HCT116 (cell line): ENCODE results near the gene AACS. TPM values are rescaled to one million over a fixed set of nuclear protein-coding genes. Genes with fewer than 3 reads are reported as not detected.

Source experiments
- ATAC-seq: fragments of 200-7000 bp; cut with Tn5 transposase; 2 replicates; pipeline ENCODE4 v1.9.1; 2020; ENCODE audit warnings: mild to moderate bottlenecking, moderate library complexity
- BruUV-seq: library from RNA; stranded (reverse); fragments of 400-500 nt; replicated peaks from 2 replicates; lab custom pipeline; 2021; lab: Mats Ljungman, UMichigan
- CTCF ChIA-PET: fragments of 300-600 bp; sonication (Branson Sonifier 250); formaldehyde crosslinking; loops from one replicate; lab custom pipeline; 2021; ENCODE audit warnings: antibody characterized with exemption; lab: Charles Lee
- POLR2A ChIA-PET: fragments of 300-600, 350-600 bp; sonication (Branson Sonifier 250); formaldehyde crosslinking; loops from one replicate; lab custom pipeline; 2021; ENCODE audit warnings: antibody characterized with exemption; lab: Charles Lee
- RAD21 ChIA-PET, 2 experiments: fragments of 300-600 bp; sonication (Branson Sonifier 250); formaldehyde crosslinking; loops; one replicate each; lab custom pipeline; 2023; ENCODE audit warnings: low total read pairs in 2 of 2; ENCODE audit not compliant: uncharacterized antibody in 2 of 2, unreplicated experiment in 2 of 2, low non-redundant PET in 1 of 2; lab: Charles Lee
- DNase-seq: peaks from one replicate; pipeline ENCODE4 v3.0.0-alpha.2; 2010; ENCODE audit warnings: low read depth, low spot score
- H2AFZ ChIP-seq: fragments of 200-600 bp; shearing (Covaris generic), sonication (generic); 2 replicates; pipeline ENCODE4 v1.6.1; 2017; ENCODE audit warnings: low read depth, mixed run types, mixed read lengths, antibody characterized with exemption, low read length; ENCODE audit not compliant: poor library complexity, severe bottlenecking
- H3K27ac ChIP-seq: 2 replicates; pipeline ENCODE4 v1.5.1; 2012; ENCODE audit warnings: low read depth, low read length
- H3K27me3 ChIP-seq: fragments of 200-600 bp; sonication (generic); 2 replicates; pipeline ENCODE4 v1.6.1; 2016; ENCODE audit warnings: mixed run types, low read length, mixed read lengths; ENCODE audit not compliant: insufficient read depth
- H3K36me3 ChIP-seq, 2 experiments: fragments of 200-500 bp in 1 of 2; fragments of 200-600 bp in 1 of 2; sonication (Bioruptor generic) in 1 of 2; sonication (generic) in 1 of 2; 2 replicates each; pipeline versions ENCODE4 v1.5.1 to v1.6.1; 2014 to 2016; ENCODE audit warnings: low read length in 2 of 2, inconsistent platforms in 1 of 2, mixed read lengths in 1 of 2, mixed run types in 1 of 2; ENCODE audit not compliant: insufficient read depth in 2 of 2, control insufficient read depth in 1 of 2
- H3K4me1 ChIP-seq, 2 experiments: fragments of 200-600 bp in 1 of 2; sonication (generic) in 1 of 2; 2 replicates each; pipeline versions ENCODE4 v1.5.1 to v1.6.1; 2012 to 2017; ENCODE audit warnings: low read length in 2 of 2, inconsistent platforms in 1 of 2, mild to moderate bottlenecking in 1 of 2, mixed read lengths in 1 of 2, mixed run types in 1 of 2, moderate library complexity in 1 of 2; ENCODE audit not compliant: insufficient read depth in 2 of 2, control insufficient read depth in 1 of 2
- H3K4me2 ChIP-seq: fragments of 200-600 bp; sonication (generic); 2 replicates; pipeline ENCODE4 v1.6.1; 2017; ENCODE audit warnings: mixed run types, low read length, mixed read lengths
- H3K4me3 ChIP-seq, 2 experiments: fragments of 200-600 bp in 1 of 2; sonication (generic) in 1 of 2; replicated peaks in 1 of 2; 2 replicates each; pipeline ENCODE4 v1.5.1; 2011 to 2016; ENCODE audit warnings: low read length in 2 of 2, control low read depth in 1 of 2, low read depth in 1 of 2, mild to moderate bottlenecking in 1 of 2, mixed read lengths in 1 of 2, mixed run types in 1 of 2
- H3K79me2 ChIP-seq: fragments of 200-600 bp; sonication (generic); 2 replicates; pipeline ENCODE4 v1.6.1; 2017; ENCODE audit warnings: mild to moderate bottlenecking, mixed run types, low read length, moderate library complexity, mixed read lengths; ENCODE audit not compliant: insufficient read depth
- H3K9ac ChIP-seq: fragments of 200-600 bp; sonication (generic); 2 replicates; pipeline ENCODE4 v1.6.1; 2016; ENCODE audit warnings: low read length, mixed read lengths
- H3K9me2 ChIP-seq: fragments of 200-600 bp; sonication (generic), shearing (Covaris generic); 2 replicates; pipeline ENCODE4 v1.6.1; 2017; ENCODE audit warnings: mixed run types, mild to moderate bottlenecking, moderate library complexity; ENCODE audit not compliant: insufficient read depth
- H3K9me3 ChIP-seq, 2 experiments: fragments of 200-500 bp in 1 of 2; fragments of 200-600 bp in 1 of 2; sonication (Bioruptor generic) in 1 of 2; sonication (generic) in 1 of 2; 2 replicates each; pipeline ENCODE4 v1.6.1; 2014 to 2017; ENCODE audit warnings: low read length in 2 of 2, mixed read lengths in 2 of 2, inconsistent platforms in 1 of 2, low read depth in 1 of 2, mild to moderate bottlenecking in 1 of 2, mixed run types in 1 of 2, moderate library complexity in 1 of 2; ENCODE audit not compliant: control insufficient read depth in 1 of 2, insufficient read depth in 1 of 2
- H4K20me1 ChIP-seq: fragments of 200-600 bp; sonication (generic), shearing (Covaris generic); 2 replicates; pipeline ENCODE4 v1.6.1; 2017; ENCODE audit warnings: mixed run types, mild to moderate bottlenecking, moderate library complexity; ENCODE audit not compliant: insufficient read depth
- CBX3 ChIP-seq: IDR thresholded peaks from 2 replicates; pipeline ENCODE4 v1.6.1; 2012; ENCODE audit warnings: low read depth
- CEBPB ChIP-seq: IDR thresholded peaks from 2 replicates; pipeline ENCODE4 v1.6.1; 2012; ENCODE audit warnings: low read depth
- CTCF ChIP-seq, 3 experiments: fragments of 200-600 bp in 1 of 3; sonication (generic) in 1 of 3; IDR thresholded peaks in 2 of 3; conservative IDR thresholded peaks in 1 of 3; 2 replicates each; pipeline ENCODE4 v1.5.1; 2012 to 2017; ENCODE audit warnings: low read depth in 2 of 3, low read length in 2 of 3, antibody characterized with exemption in 1 of 3, borderline replicate concordance in 1 of 3, control low read depth in 1 of 3, mild to moderate bottlenecking in 1 of 3, mixed read lengths in 1 of 3, mixed run types in 1 of 3, moderate library complexity in 1 of 3; ENCODE audit not compliant: insufficient read depth in 1 of 3
- EGR1 ChIP-seq: IDR thresholded peaks from 2 replicates; pipeline ENCODE4 v1.6.1; 2012; ENCODE audit warnings: low read depth
- EZH2 ChIP-seq: fragments of 200-600 bp; sonication (generic); IDR thresholded peaks from 2 replicates; pipeline ENCODE4 v1.6.1; 2017; ENCODE audit warnings: antibody characterized with exemption, mixed run types
- EZH2phosphoT487 ChIP-seq: fragments of 200-600 bp; IDR thresholded peaks from 2 replicates; pipeline ENCODE4 v1.6.1; 2018; ENCODE audit warnings: antibody characterized with exemption, borderline replicate concordance
- FOSL1 ChIP-seq: IDR thresholded peaks from 2 replicates; pipeline ENCODE4 v1.6.1; 2012; ENCODE audit warnings: low read depth
- JUND ChIP-seq: IDR thresholded peaks from 2 replicates; pipeline ENCODE4 v1.6.1; 2012
- POLR2AphosphoS5 ChIP-seq: IDR thresholded peaks from 2 replicates; pipeline ENCODE4 v1.6.1; 2011; ENCODE audit warnings: mild to moderate bottlenecking, low read depth, low read length, moderate library complexity
- RAD21 ChIP-seq: IDR thresholded peaks from 2 replicates; pipeline ENCODE4 v1.6.1; 2012; ENCODE audit warnings: low read depth, mild to moderate bottlenecking
- REST ChIP-seq: IDR thresholded peaks from 2 replicates; pipeline ENCODE4 v1.6.1; 2012; ENCODE audit warnings: low read depth
- SIN3A ChIP-seq: IDR thresholded peaks from 2 replicates; pipeline ENCODE4 v1.6.1; 2012; ENCODE audit warnings: low read depth
- SRF ChIP-seq: IDR thresholded peaks from 2 replicates; pipeline ENCODE4 v1.6.1; 2012; ENCODE audit warnings: low read depth
- TCF7L2 ChIP-seq: IDR thresholded peaks from 2 replicates; pipeline ENCODE4 v1.7.0; 2011; ENCODE audit warnings: borderline replicate concordance, inconsistent platforms; ENCODE audit not compliant: insufficient read depth, insufficient read length; ENCODE audit errors: extremely low read depth
- YY1 ChIP-seq: IDR thresholded peaks from 2 replicates; pipeline ENCODE4 v1.6.1; 2011; ENCODE audit warnings: low read length, low read depth, moderate library complexity, mild to moderate bottlenecking; ENCODE audit not compliant: insufficient replicate concordance; ENCODE audit errors: extremely low read depth
- ZFX ChIP-seq: fragments of 450-650 bp; IDR thresholded peaks from 2 replicates; pipeline ENCODE4 v1.6.1; 2017
- intact Hi-C: fragments of 100-400 bp; cut with micrococcal nuclease; formaldehyde crosslinking; loops from 2 replicates; pipeline ENCODE4 v1.10.0; 2022
- total RNA-seq: library from RNA; stranded (reverse); gene quantifications from one replicate; pipeline ENCODE4 v1.2.1, GENCODE V29; 2021; ENCODE audit not compliant: unreplicated experiment
- TF ChIP-seq, protein P1 (sequence below): IDR thresholded peaks from 2 replicates; pipeline ENCODE4 v1.6.1; 2012

Gene AACS
- total RNA-seq, 1 experiment from 2014 or later, result 16.0 TPM

DNA sequence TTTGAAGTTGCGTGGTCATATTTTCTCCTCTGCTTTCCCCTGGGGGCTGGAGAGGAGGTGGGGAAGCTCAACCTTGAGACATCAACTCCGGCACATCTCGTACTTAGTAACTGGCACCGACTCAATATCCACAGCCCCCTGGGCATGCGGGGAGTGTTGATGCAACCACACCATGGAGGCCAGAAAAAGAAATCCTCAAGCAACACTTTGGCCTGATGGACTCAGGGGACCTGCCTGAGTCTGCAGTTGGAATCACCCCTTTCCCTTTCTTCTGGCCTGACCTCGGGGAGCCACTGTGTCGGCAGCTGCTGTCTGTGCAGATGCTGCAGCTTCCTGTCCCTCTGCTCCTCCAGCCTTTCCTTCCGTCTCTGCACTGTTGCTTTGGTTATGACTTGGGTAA, 11.4 kb upstream of the AACS start:
- ChIA-PET RAD21 (no interaction called here), CTCF (no interaction called here), POLR2A (no interaction called here)
- Histone ChIP-seq H3K36me3 (no peaks in the 10 kb centered on the region), H3K9ac (no peak overlapping the region), H3K79me2 (no peaks in the 10 kb centered on the region), H3K4me3 (no peak overlapping the region), H3K27ac (no peak overlapping the region), H3K9me3 (no peaks in the 10 kb centered on the region), H4K20me1 (no peaks in the 10 kb centered on the region), H3K9me2 (no peaks in the 10 kb centered on the region), H3K4me2 (no peak overlapping the region), H3K4me1 (no peaks in the 10 kb centered on the region), H3K27me3 (no peaks in the 10 kb centered on the region), H2AFZ (no peak overlapping the region)
- TF ChIP-seq REST (no peak), YY1 (no peak), FOSL1 (no peak), RAD21 (no peak), CEBPB (no peak), ZFX (no peak), SIN3A (no peak), CTCF (IDR thresholded peaks at IDR 0.05 in 2 of 3, conservative IDR thresholded peaks at IDR 0.05 in 1 of 3; ENCODE audit: borderline replicate concordance in 1 of 3, insufficient read depth in 1 of 3, low read depth in 2 of 3, low read length in 2 of 3) (no peak), EZH2 (no peak), EZH2phosphoT487 (no peak), CBX3 (no peak), JUND (no peak), EGR1 (no peak), TCF7L2 (no peak), SRF (no peak), POLR2AphosphoS5 (no peak)
- TF ChIP-seq, protein P1, sequence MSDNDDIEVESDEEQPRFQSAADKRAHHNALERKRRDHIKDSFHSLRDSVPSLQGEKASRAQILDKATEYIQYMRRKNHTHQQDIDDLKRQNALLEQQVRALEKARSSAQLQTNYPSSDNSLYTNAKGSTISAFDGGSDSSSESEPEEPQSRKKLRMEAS, result no peak
- ATAC-seq (no peak), DNase-seq (no peak)
- intact Hi-C loops, result no loop called here
- BruUV-seq, result no TSS peak
